ENCODE results near the gene PMVK. TPM values are rescaled to one million over a fixed set of nuclear protein-coding genes. Genes with fewer than 3 reads are reported as not detected.

PMVK gene
- total RNA-seq, 1 experiment from 2014 or later = 24.0 TPM

DNA sequence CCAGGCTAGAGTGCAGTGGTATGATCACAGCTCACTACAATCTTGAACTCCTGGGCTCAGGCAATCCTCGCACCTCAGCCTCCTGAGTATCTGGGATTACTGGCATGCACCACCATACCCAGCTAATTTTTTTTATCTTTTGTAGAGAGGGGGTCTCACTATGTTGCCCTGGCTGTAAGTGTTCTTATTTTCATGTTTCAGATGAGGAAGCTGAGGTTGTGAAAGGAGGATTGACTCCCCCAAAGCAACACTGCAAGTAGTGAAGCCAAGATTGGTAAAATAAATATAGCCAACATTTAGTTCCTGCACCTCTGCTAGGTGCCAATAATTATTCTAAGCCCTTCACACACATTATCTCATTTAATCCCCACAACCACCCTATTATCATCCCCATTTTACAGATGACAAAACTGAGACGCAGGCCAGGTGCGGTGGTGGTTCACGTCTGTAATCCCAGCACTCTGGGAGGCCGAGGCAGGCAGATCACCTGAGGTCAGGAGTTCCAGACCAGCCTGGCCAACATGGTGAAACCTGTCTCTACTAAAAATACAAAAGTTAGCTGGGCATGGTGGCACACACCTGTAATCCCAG, 2.1 kb downstream of the PMVK start:
- intact Hi-C loops (cut with micrococcal nuclease) = no loop called here
- no peaks in the 10 kb centered on the region for H4K20me1 ChIP-seq (ENCODE audit: insufficient read depth)
- peaks cover 30 to 58% of the 10 kb centered on the region in 2 experiments for H3K4me1 ChIP-seq (ENCODE audit: control insufficient read depth in 1 of 2, insufficient read depth in 2 of 2, low read length in 2 of 2)
- H3K9me3 ChIP-seq (ENCODE audit: control insufficient read depth in 1 of 2, insufficient read depth in 1 of 2, low read depth in 1 of 2, low read length in 2 of 2) = no peaks in the 10 kb centered on the region
- H3K36me3 ChIP-seq (ENCODE audit: control insufficient read depth in 1 of 2, insufficient read depth in 2 of 2, low read length in 2 of 2) = no peaks in the 10 kb centered on the region
- no peak overlapping the region for H3K9ac ChIP-seq (ENCODE audit: low read length)
- no peaks in the 10 kb centered on the region for H3K9me2 ChIP-seq (ENCODE audit: insufficient read depth)
- TF ChIP-seq ZFX (IDR thresholded peaks at IDR 0.05) (no peak), ELF1 (IDR thresholded peaks at IDR 0.05; ENCODE audit: borderline replicate concordance, low read depth) (no peak)
- ChIA-PET RAD21 (ENCODE audit: low non-redundant PET in 1 of 2, low total read pairs in 2 of 2, uncharacterized antibody in 2 of 2, unreplicated experiment in 2 of 2) (no interaction called here), CTCF (interaction anchor here (0.7 kb wide), 1 partner anchor 130 kb away, joined by 3 read pairs; no protein-coding TSS in a partner anchor), POLR2A (interaction anchor here (1.1 kb wide), 1 partner anchor 9 kb away, joined by 4 read pairs; no protein-coding TSS in a partner anchor)
- no peak overlapping the region for H3K4me3 ChIP-seq (replicated peaks in 1 of 2; ENCODE audit: low read depth in 1 of 2, low read length in 2 of 2)
- H3K4me2 ChIP-seq (ENCODE audit: low read length) = no peak overlapping the region
- H3K27me3 ChIP-seq (ENCODE audit: insufficient read depth, low read length) = no peaks in the 10 kb centered on the region
- H2AFZ ChIP-seq (ENCODE audit: low read depth, low read length, poor library complexity, severe bottlenecking) = no peak overlapping the region
- H3K27ac ChIP-seq (ENCODE audit: low read depth, low read length) = no peak overlapping the region
- DNase-seq (ENCODE audit: low read depth, low spot score) (no peak), ATAC-seq (no peak)
- H3K79me2 ChIP-seq (ENCODE audit: insufficient read depth, low read length) = no peaks in the 10 kb centered on the region
- no TSS peak for BruUV-seq (replicated peaks)

DNA sequence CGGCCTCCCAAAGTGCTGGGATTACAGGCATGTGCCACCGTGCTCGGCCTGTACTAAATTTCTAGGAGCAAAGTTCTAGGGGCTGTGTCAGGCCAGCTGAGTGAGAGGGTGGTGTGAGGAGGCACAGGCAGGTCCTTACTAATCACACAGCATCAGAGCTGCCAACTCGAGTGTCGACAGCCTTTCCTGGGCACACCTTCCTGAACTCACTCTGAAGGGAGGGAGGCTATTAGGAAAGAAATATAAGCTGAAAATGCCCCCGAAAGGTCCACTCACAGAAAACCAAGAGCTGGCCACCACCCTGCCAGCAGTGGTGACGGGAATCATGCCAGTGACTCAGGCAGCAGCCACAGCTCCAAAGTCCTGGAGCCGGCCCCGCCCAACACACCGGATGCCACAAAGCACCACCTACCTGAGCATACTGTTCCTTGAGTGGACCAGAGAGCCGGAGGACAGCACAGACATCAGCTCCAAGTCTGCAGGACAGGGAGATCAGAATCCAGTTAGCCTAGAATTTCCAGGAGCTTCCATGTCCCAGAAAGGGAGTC, 4.5 kb downstream of the PMVK start:
- peak; percentile 81 for ATAC-seq
- H3K4me1 ChIP-seq (ENCODE audit: control insufficient read depth in 1 of 2, insufficient read depth in 2 of 2, low read length in 2 of 2) = peaks cover 20 to 38% of the 10 kb centered on the region in 2 experiments
- peak overlapping the region; percentile 10 for H2AFZ ChIP-seq (ENCODE audit: low read depth, low read length, poor library complexity, severe bottlenecking)

More for the DNA sequence above, 4.5 kb downstream of the PMVK start:
- BruUV-seq (replicated peaks) = no TSS peak
- ChIA-PET POLR2A (interaction anchor here (0.7 to 1.6 kb wide), 8 partner anchors 9 to 119 kb away, joined by 3 to 6 read pairs (median 3); partner anchors contain the start of genes ADAM15, CKS1B, KCNN3 and PYGO2), RAD21 (ENCODE audit: low non-redundant PET in 1 of 2, low total read pairs in 2 of 2, uncharacterized antibody in 2 of 2, unreplicated experiment in 2 of 2) (interaction anchor here (0.8 to 1.4 kb wide), 2 partner anchors 54 to 263 kb away, joined by 4 read pairs; no protein-coding TSS in a partner anchor), CTCF (interaction anchor here (1.0 to 1.6 kb wide), 5 partner anchors 54 to 372 kb away, joined by 3 to 8 read pairs (median 3); no protein-coding TSS in a partner anchor)
- no peaks in the 10 kb centered on the region for H3K79me2 ChIP-seq (ENCODE audit: insufficient read depth, low read length)
- peak overlapping the region; percentile 63 for H3K4me2 ChIP-seq (ENCODE audit: low read length)
- peak; percentile 72 for DNase-seq (ENCODE audit: low read depth, low spot score)
- H3K27ac ChIP-seq (ENCODE audit: low read depth, low read length) = peak overlapping the region; percentile 50
- intact Hi-C loops (cut with micrococcal nuclease) = no loop called here
- H3K27me3 ChIP-seq (ENCODE audit: insufficient read depth, low read length) = no peaks in the 10 kb centered on the region
- no peaks in the 10 kb centered on the region for H4K20me1 ChIP-seq (ENCODE audit: insufficient read depth)
- peak overlapping the region; percentile 16 to 21 for H3K4me3 ChIP-seq (replicated peaks in 1 of 2; ENCODE audit: low read depth in 1 of 2, low read length in 2 of 2)
- 0 out of 4 replicates have a peak, but pooled peaks cover 0 to 3% of the 10 kb centered on the region in 2 experiments for H3K36me3 ChIP-seq (ENCODE audit: control insufficient read depth in 1 of 2, insufficient read depth in 2 of 2, low read length in 2 of 2)
- no peaks in the 10 kb centered on the region for H3K9me2 ChIP-seq (ENCODE audit: insufficient read depth)
- no peaks in the 10 kb centered on the region for H3K9me3 ChIP-seq (ENCODE audit: control insufficient read depth in 1 of 2, insufficient read depth in 1 of 2, low read depth in 1 of 2, low read length in 2 of 2)
- TF ChIP-seq POLR2AphosphoS5 (IDR thresholded peaks at IDR 0.05; ENCODE audit: low read depth, low read length) = peak; percentile 88
- peak; percentile 22 for TF ChIP-seq TCF7L2 (IDR thresholded peaks at IDR 0.05; ENCODE audit: borderline replicate concordance, extremely low read depth, insufficient read depth, insufficient read length)
- TF ChIP-seq CBX3 (IDR thresholded peaks at IDR 0.05; ENCODE audit: low read depth) = no peak
- H3K9ac ChIP-seq (ENCODE audit: low read length) = peak overlapping the region; percentile 41

Data from HCT116 (cell line).